ENCODE measurements around the gene KRTAP5-1. TPM values are rescaled to one million over a fixed set of nuclear protein-coding genes. Genes with fewer than 3 reads are reported as not detected.
A peak's percentile ranks its signal among the peaks of the same experiment; 100 is the strongest.

Gene KRTAP5-1
- total RNA-seq, 1 donor from 2014 or later = not detected

- Mint-ChIP-seq H3K27me3 (ENCODE audit: low read depth) (peaks cover 65% of the 10 kb centered on the region), H3K27ac (ENCODE audit: unreplicated experiment) (no peak within 1 kb of the TSS)
Measured at GRCh38 chr11:1629326-1630185, 44.5 kb upstream of the KRTAP5-1 start, which contains the start of gene KRTAP5-5. KRTAP5-5 (plus strand) TSS chr11:1629775; CDS start chr11:1629841, 66 bp downstream.

GRCh38 chr11:1628506-1629325 is 43.6 kb upstream of the KRTAP5-1 start:
- Mint-ChIP-seq H3K9me3 (ENCODE audit: low read depth) (no peaks in the 10 kb centered on the region), H3K4me1 (ENCODE audit: low read depth) (no peaks in the 10 kb centered on the region), H3K4me3 (ENCODE audit: unreplicated experiment) (no peak overlapping the region), H3K27ac (ENCODE audit: unreplicated experiment) (no peak overlapping the region), H3K36me3 (ENCODE audit: low read depth) (no peaks in the 10 kb centered on the region), H3K27me3 (ENCODE audit: low read depth) (peaks cover 66% of the 10 kb centered on the region)
- DNase-seq (ENCODE audit: low spot score) = peak; percentile 75
- peak; percentile 92 for TF ChIP-seq CTCF (IDR thresholded peaks at IDR 0.05)

More at GRCh38 chr11:1629326-1630185, 44.5 kb upstream of the KRTAP5-1 start, which contains the start of gene KRTAP5-5:
- H3K4me1 Mint-ChIP-seq (ENCODE audit: low read depth) = no peaks in the 10 kb centered on the region
- no peak for TF ChIP-seq CTCF (IDR thresholded peaks at IDR 0.05)
- no peaks in the 10 kb centered on the region for H3K36me3 Mint-ChIP-seq (ENCODE audit: low read depth)
- DNase-seq (ENCODE audit: low spot score) = peak; percentile 64
- H3K4me3 Mint-ChIP-seq (ENCODE audit: unreplicated experiment) = no peak within 1 kb of the TSS
- no peaks in the 10 kb centered on the region for H3K9me3 Mint-ChIP-seq (ENCODE audit: low read depth)

- no peak for TF ChIP-seq CTCF (IDR thresholded peaks at IDR 0.05)
- no peak overlapping the region for H3K4me3 Mint-ChIP-seq (ENCODE audit: unreplicated experiment)
- DNase-seq (ENCODE audit: low spot score) = peak; percentile 66
- H3K36me3 Mint-ChIP-seq (ENCODE audit: low read depth) = no peaks in the 10 kb centered on the region
- peaks cover 60% of the 10 kb centered on the region for H3K27me3 Mint-ChIP-seq (ENCODE audit: low read depth)
- no peaks in the 10 kb centered on the region for H3K4me1 Mint-ChIP-seq (ENCODE audit: low read depth)
- no peaks in the 10 kb centered on the region for H3K9me3 Mint-ChIP-seq (ENCODE audit: low read depth)
- H3K27ac Mint-ChIP-seq (ENCODE audit: unreplicated experiment) = no peak overlapping the region
Measured at GRCh38 chr11:1625541-1625940, 40.5 kb upstream of the KRTAP5-1 start.

- Mint-ChIP-seq H3K27ac (ENCODE audit: unreplicated experiment) (no peak overlapping the region), H3K9me3 (ENCODE audit: low read depth) (no peaks in the 10 kb centered on the region), H3K4me1 (ENCODE audit: low read depth) (no peaks in the 10 kb centered on the region), H3K4me3 (ENCODE audit: unreplicated experiment) (no peak overlapping the region), H3K27me3 (ENCODE audit: low read depth) (peaks cover 64% of the 10 kb centered on the region), H3K36me3 (ENCODE audit: low read depth) (no peaks in the 10 kb centered on the region)
- no peak for TF ChIP-seq CTCF (IDR thresholded peaks at IDR 0.05)
- DNase-seq (ENCODE audit: low spot score) = no peak
Measured at GRCh38 chr11:1624621-1625020, 39.5 kb upstream of the KRTAP5-1 start.

- H3K27ac Mint-ChIP-seq (ENCODE audit: unreplicated experiment) = no peak overlapping the region
- H3K27me3 Mint-ChIP-seq (ENCODE audit: low read depth) = peaks cover 62% of the 10 kb centered on the region
- no peak overlapping the region for H3K4me3 Mint-ChIP-seq (ENCODE audit: unreplicated experiment)
- H3K36me3 Mint-ChIP-seq (ENCODE audit: low read depth) = no peaks in the 10 kb centered on the region
- DNase-seq (ENCODE audit: low spot score) = no peak
- H3K4me1 Mint-ChIP-seq (ENCODE audit: low read depth) = no peaks in the 10 kb centered on the region
- H3K9me3 Mint-ChIP-seq (ENCODE audit: low read depth) = no peaks in the 10 kb centered on the region
- no peak for TF ChIP-seq CTCF (IDR thresholded peaks at IDR 0.05)
Measured at GRCh38 chr11:1623716-1624115, 38.6 kb upstream of the KRTAP5-1 start.

Measured in chondrocyte (in vitro differentiated cells).